Tibial nerve (tissue), 4 donors: Measurements from ENCODE around the gene RBM20. TPM values are rescaled to one million over a fixed set of nuclear protein-coding genes. Genes with fewer than 3 reads are reported as not detected.
"Not testable (repeated sequence)": the region's sequence is repeated elsewhere in the genome, so short reads cannot be mapped to it uniquely, and the experiment has no call there.

Source experiments
- DNase-seq, 2 donors: peaks; one replicate each; pipeline ENCODE4 v3.0.0-alpha.2; 2019; ENCODE audit warnings: low spot score in 2 of 2
- H3K27ac ChIP-seq, 4 donors: fragments of 200-600 bp; sonication (generic) in 3 of 4; one replicate each; pipeline ENCODE4 v1.5.1; 2017 to 2019; ENCODE audit warnings: mild to moderate bottlenecking in 1 of 4
- H3K27me3 ChIP-seq, 2 donors: fragments of 200-600 bp; sonication (generic) in 1 of 2; one replicate each; pipeline versions ENCODE4 v1.5.1 to v1.6.0; 2017 to 2019
- H3K36me3 ChIP-seq, 3 donors: fragments of 200-600 bp; sonication (generic); one replicate each; pipeline ENCODE4 v1.5.1; 2018 to 2019
- H3K4me1 ChIP-seq, 4 donors: fragments of 200-600 bp; sonication (generic) in 3 of 4; one replicate each; pipeline ENCODE4 v1.5.1; 2017 to 2019
- H3K4me3 ChIP-seq, 4 donors: fragments of 200-600 bp; sonication (generic) in 3 of 4; one replicate each; pipeline ENCODE4 v1.5.1; 2017 to 2019; ENCODE audit warnings: mild to moderate bottlenecking in 1 of 4, moderate library complexity in 1 of 4
- H3K9me3 ChIP-seq, 4 donors: fragments of 200-600 bp; sonication (generic) in 3 of 4; one replicate each; pipeline ENCODE4 v1.5.1; 2017 to 2019
- EP300 ChIP-seq, 2 donors: sonication (generic); formaldehyde crosslinking; IDR thresholded peaks; one replicate each; pipeline ENCODE4 v1.6.1; 2017; ENCODE audit warnings: antibody characterized with exemption in 2 of 2, mild to moderate bottlenecking in 1 of 2
- POLR2A ChIP-seq, 2 donors: fragments of 450-650 bp; IDR thresholded peaks; one replicate each; pipeline ENCODE4 v1.6.1; 2017; ENCODE audit warnings: antibody characterized with exemption in 2 of 2, mild to moderate bottlenecking in 2 of 2, moderate library complexity in 2 of 2
- WGBS, 2 donors: methylation state at CpG; one replicate each; pipeline ENCODE4 v1.1.5; 2018; 5-methylcytosine and 5-hydroxymethylcytosine counted together
- total RNA-seq, 4 donors: library from RNA; depleted of rRNA; stranded (reverse); fragments of >200 nt; gene quantifications; one replicate each; pipeline ENCODE4 v1.1.0, GENCODE V29; 2016
- TF ChIP-seq, protein P1 (sequence below), 5 experiments: fragments of 200-600 bp in 3 of 5; fragments of 450-650 bp in 2 of 5; sonication (generic) in 3 of 5; IDR thresholded peaks; one replicate each; pipeline ENCODE4 v1.5.1; 2016 to 2019; ENCODE audit warnings: antibody characterized with exemption in 5 of 5, mild to moderate bottlenecking in 3 of 5, moderate library complexity in 2 of 5

Gene RBM20
- total RNA-seq, 4 donors from 2014 or later = 1.3 to 8.7 (median 2.7) TPM

DNA sequence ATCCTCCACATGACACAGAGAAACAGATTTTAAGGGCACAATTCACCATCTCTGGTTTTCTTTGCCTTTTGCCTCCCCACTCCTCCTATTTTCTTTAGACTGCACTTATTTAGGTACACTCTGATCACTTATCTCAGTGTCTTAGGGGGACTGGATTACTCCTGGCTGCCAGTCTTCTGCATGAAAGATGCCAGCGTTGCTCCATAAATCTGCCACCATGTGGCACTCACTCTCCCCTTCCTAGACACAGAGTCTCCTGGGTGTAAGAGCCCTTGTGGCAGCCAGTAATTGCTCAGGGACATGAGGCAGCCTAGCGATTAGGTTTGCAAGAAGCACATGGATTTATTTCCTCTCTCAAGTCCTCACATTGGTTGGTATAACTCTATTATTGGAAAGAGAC, 34.5 kb upstream of the RBM20 start:
- H3K9me3 ChIP-seq = no peaks in the 10 kb centered on the region
- no peaks in the 10 kb centered on the region for H3K4me1 ChIP-seq
- WGBS, 2 donors = 18 to 31% methylated on average over 2 of the region's 2 CpGs
- no peak for DNase-seq
- TF ChIP-seq EP300 (IDR thresholded peaks at IDR 0.05) (no peak), POLR2A (IDR thresholded peaks at IDR 0.05) (no peak)
- TF ChIP-seq, protein P1, sequence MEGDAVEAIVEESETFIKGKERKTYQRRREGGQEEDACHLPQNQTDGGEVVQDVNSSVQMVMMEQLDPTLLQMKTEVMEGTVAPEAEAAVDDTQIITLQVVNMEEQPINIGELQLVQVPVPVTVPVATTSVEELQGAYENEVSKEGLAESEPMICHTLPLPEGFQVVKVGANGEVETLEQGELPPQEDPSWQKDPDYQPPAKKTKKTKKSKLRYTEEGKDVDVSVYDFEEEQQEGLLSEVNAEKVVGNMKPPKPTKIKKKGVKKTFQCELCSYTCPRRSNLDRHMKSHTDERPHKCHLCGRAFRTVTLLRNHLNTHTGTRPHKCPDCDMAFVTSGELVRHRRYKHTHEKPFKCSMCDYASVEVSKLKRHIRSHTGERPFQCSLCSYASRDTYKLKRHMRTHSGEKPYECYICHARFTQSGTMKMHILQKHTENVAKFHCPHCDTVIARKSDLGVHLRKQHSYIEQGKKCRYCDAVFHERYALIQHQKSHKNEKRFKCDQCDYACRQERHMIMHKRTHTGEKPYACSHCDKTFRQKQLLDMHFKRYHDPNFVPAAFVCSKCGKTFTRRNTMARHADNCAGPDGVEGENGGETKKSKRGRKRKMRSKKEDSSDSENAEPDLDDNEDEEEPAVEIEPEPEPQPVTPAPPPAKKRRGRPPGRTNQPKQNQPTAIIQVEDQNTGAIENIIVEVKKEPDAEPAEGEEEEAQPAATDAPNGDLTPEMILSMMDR (IDR thresholded peaks at IDR 0.05) = no peak
- no peaks in the 10 kb centered on the region for H3K27me3 ChIP-seq
- peaks cover 0 to 23% (median 3%) of the 10 kb centered on the region in 3 donors for H3K36me3 ChIP-seq
- H3K4me3 ChIP-seq = no peak overlapping the region
- H3K27ac ChIP-seq = no peak overlapping the region

DNA sequence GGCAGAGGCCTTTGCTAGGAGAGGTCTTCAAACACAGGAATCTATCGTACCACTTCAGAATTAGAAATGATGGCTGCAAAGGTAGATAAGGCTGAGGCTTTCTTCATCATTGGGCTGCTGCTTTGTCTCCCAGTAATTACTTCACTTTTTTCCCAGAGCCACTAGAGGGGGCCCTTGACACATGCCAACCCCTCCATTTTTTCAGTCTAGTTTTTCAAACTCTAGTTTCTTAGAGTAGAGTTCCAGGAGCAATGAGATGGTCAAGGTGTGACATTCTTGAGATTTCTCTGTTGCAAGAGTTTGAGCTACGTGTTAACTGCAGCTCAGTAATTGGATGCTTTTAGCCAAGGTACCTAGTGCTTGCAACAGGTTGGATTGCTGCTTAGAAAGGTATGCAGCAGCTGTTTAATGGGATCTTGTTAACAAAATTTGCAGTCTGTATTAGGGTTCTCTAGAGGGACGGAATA, 33.8 kb upstream of the RBM20 start:
- peak in 1 of 2 donors; percentile 58 for DNase-seq
- H3K36me3 ChIP-seq = peaks cover 0 to 16% (median 0%) of the 10 kb centered on the region in 3 donors
- WGBS, 2 donors = 17 to 19% methylated on average over 3 of the region's 3 CpGs
- no peaks in the 10 kb centered on the region for H3K4me1 ChIP-seq
- TF ChIP-seq, protein P1 (IDR thresholded peaks at IDR 0.05) = peak; percentile 54 to 81 (median 73)
- TF ChIP-seq POLR2A (IDR thresholded peaks at IDR 0.05) = no peak
- no peaks in the 10 kb centered on the region for H3K9me3 ChIP-seq
- no peak overlapping the region for H3K27ac ChIP-seq
- no peaks in the 10 kb centered on the region for H3K27me3 ChIP-seq
- H3K4me3 ChIP-seq = no peak overlapping the region

DNA sequence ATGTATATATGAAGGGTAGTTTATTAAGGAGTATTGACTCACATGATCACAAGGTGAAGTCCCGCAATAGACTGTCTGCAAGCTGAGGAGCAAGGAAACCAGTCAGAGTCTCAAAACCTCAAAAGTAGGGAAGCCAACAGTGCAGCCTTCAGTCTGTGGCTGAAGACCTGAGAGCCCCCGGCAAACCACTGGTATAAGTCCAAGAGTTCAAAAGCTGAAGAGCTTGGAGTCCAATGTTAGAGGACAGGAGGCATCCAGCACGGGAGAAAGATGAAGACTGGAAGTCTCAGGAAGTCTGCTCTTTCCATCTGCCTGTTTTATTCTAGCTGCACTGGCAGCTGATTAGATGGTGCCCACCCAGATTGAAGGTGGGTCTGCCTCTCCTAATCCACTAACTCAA, 33.4 kb upstream of the RBM20 start:
- WGBS, 2 donors = 81% methylated on average over 3 of the region's 3 CpGs
- H3K36me3 ChIP-seq = peaks cover 0 to 12% (median 0%) of the 10 kb centered on the region in 3 donors
- not testable (repeated sequence) for DNase-seq, H3K4me3 ChIP-seq, H3K9me3 ChIP-seq, H3K4me1 ChIP-seq, H3K27me3 ChIP-seq, H3K27ac ChIP-seq

DNA sequence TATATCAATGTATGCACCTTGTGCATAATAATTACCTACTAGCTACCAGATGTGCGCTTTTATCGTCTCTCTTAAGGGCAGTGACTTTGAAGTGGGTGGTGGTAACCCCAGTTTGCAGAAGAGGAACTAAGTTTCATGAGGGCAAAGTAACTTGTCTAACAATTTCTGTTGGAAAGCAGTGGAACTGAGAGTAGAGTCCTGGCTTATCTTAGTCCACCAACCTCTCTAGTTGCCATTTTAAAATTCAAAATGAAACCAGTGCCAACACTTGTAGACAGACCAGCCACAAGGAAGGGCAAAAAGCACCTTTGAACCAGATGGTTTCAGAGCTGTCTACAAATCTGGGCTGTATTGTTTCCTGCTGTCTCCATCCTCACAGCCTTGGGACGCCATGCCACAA, 32.0 kb upstream of the RBM20 start:
- Histone ChIP-seq H3K4me1 (no peaks in the 10 kb centered on the region), H3K9me3 (no peaks in the 10 kb centered on the region), H3K4me3 (no peak overlapping the region), H3K27me3 (no peaks in the 10 kb centered on the region), H3K36me3 (no peaks in the 10 kb centered on the region), H3K27ac (no peak overlapping the region)
- TF ChIP-seq, protein P1 (IDR thresholded peaks at IDR 0.05) = no peak
- TF ChIP-seq EP300 (IDR thresholded peaks at IDR 0.05) (no peak), POLR2A (IDR thresholded peaks at IDR 0.05) (no peak)
- no peak for DNase-seq
- WGBS, 2 donors = 78 to 80% methylated on average over 3 of the region's 3 CpGs

DNA sequence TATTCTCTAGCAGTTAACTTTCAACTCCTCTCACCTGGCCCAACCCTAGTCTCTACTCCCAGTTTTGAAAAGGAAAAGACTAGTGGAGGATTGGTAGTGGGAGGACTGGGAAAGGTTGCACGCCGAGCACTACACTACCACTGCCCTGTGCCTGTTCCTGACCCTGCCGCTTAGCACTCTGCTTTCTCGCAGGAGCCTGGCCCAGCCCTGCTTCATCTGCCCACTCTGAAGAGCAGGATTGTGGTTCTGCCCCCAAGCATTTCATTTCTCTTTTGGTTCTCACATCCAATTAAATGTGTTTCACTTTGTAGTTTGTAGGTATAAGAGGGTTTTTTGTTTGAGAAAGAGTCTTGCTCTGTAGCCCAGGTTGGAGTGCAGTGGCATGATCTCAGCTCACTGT, 31.5 kb upstream of the RBM20 start:
- WGBS, 2 donors = 85 to 89% methylated on average over 4 of the region's 4 CpGs
- DNase-seq = no peak
- H3K27me3 ChIP-seq = no peaks in the 10 kb centered on the region
- no peaks in the 10 kb centered on the region for H3K9me3 ChIP-seq
- no peak overlapping the region for H3K27ac ChIP-seq
- H3K4me1 ChIP-seq = no peaks in the 10 kb centered on the region
- no peaks in the 10 kb centered on the region for H3K36me3 ChIP-seq
- no peak for TF ChIP-seq POLR2A (IDR thresholded peaks at IDR 0.05)
- TF ChIP-seq, protein P1 (IDR thresholded peaks at IDR 0.05) = no peak
- no peak for TF ChIP-seq EP300 (IDR thresholded peaks at IDR 0.05)
- no peak overlapping the region for H3K4me3 ChIP-seq
